Psoas muscle (tissue), 8 donors: ENCODE measurements around the gene PRKAG2. TPM values are rescaled to one million over a fixed set of nuclear protein-coding genes. Genes with fewer than 3 reads are reported as not detected.

Experiments used
- ATAC-seq, 4 donors: fragments of 200-7000 bp; cut with Tn5 transposase; one replicate each; pipeline ENCODE4 v1.9.1; 2020; ENCODE audit warnings: moderate library complexity in 3 of 4, mild to moderate bottlenecking in 2 of 4
- DNase-seq, 2 donors: peaks; one replicate each; pipeline ENCODE4 v3.0.0-alpha.2; 2020
- H3K27ac ChIP-seq: fragments of 200-600 bp; one replicate; pipeline ENCODE4 v1.8.0; 2022
- H3K27me3 ChIP-seq, 3 donors: fragments of 200-600 bp in 1 of 3; one replicate each; pipeline versions ENCODE4 v1.6.1 to v1.8.0; 2013 to 2022; ENCODE audit warnings: low read length in 2 of 3, mild to moderate bottlenecking in 2 of 3, moderate library complexity in 1 of 3; ENCODE audit not compliant: insufficient read depth in 3 of 3
- H3K36me3 ChIP-seq, 2 donors: fragments of 200-600 bp in 1 of 2; one replicate each; pipeline versions ENCODE4 v1.6.1 to v1.8.0; 2013 to 2022; ENCODE audit warnings: low read depth in 1 of 2, mild to moderate bottlenecking in 1 of 2, moderate library complexity in 1 of 2; ENCODE audit not compliant: insufficient read depth in 1 of 2
- H3K4me1 ChIP-seq: fragments of 200-600 bp; one replicate; pipeline ENCODE4 v1.8.0; 2022
- H3K4me3 ChIP-seq: fragments of 200-600 bp; one replicate; pipeline ENCODE4 v1.8.0; 2022; ENCODE audit warnings: mild to moderate bottlenecking
- H3K9me3 ChIP-seq: fragments of 200-600 bp; one replicate; pipeline ENCODE4 v1.8.0; 2022
- WGBS, 3 donors: extraction: QIAGEN DNeasy Blood & Tissue Kit; methylation state at CpG; one replicate each; pipeline versions ENCODE4 v1.1.6 to v1.1.7; 2013; 5-methylcytosine and 5-hydroxymethylcytosine counted together
- intact Hi-C, 2 donors: fragments of 100-400 bp; cut with DNase I; formaldehyde crosslinking; loops; one replicate each; pipeline versions ENCODE4 v1.11.0 to v1.14.2; 2022
- polyA plus RNA-seq, 3 donors: library from polyadenylated mRNA; stranded (reverse); fragments of 200-250 nt; gene quantifications; one replicate each; pipeline ENCODE4 v1.2.3, GENCODE V29; 2013
- total RNA-seq, 4 donors: library from RNA; stranded (reverse); fragmentation: NEBNext Ultra II Directional in 2 of 4; extraction: Animal tissue kit (Norgen Biotek cat#: 25700) in 2 of 4; gene quantifications; one replicate each; pipeline versions ENCODE4 v1.2.1 to v1.2.4, GENCODE V29; 2021 to 2023
- TF ChIP-seq, protein P1 (sequence below): fragments of 200-600 bp; IDR thresholded peaks from one replicate; pipeline ENCODE4 v1.8.0; 2022; ENCODE audit warnings: antibody characterized with exemption
- donor health status: healthy with polysubstance abuse.
- donor health status: DM: no; HTN: no; CAD: no; lungs with moderate emphysema.
- donor health status: Bipolar disorder and iron deficiency.
- donor health status: healthy.
- donor health status: DM: yes; HTN: yes; CAD: no.
- donor health status: DM: no; HTN: no; CAD: no.
- donor health status: DM: no; HTN: no; CAD: no.
- donor health status: DM: yes; HTN: yes; CAD: no.

PRKAG2 gene
- total and polyA plus RNA-seq, 7 donors = 9.3 to 143 (median 19.8) TPM

DNA sequence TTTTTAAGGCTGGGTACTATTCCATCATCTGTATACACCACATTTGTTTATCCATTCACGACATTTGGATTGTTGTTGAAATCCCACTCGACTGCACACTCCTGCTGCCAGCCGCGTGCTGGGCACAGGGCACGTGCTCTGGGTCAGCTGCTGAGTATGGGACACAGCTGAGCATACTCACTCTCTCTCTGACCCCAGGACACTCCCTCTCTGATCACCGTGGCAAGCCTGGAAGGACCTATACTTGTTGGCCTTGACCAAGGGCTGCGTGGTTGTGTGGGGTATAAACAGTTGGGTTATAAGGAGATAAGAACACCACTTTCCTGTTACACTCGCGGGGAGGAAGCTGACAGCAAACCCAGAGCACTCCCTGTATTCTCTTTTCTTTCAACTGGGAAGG is 204.2 kb downstream of the PRKAG2 start:
- intact Hi-C loops = no loop called here
- Histone ChIP-seq H3K27ac (no peak overlapping the region), H3K27me3 (no peaks in the 10 kb centered on the region), H3K4me3 (no peak overlapping the region), H3K4me1 (peaks cover 16% of the 10 kb centered on the region), H3K9me3 (no peaks in the 10 kb centered on the region), H3K36me3 (peaks cover 0 to 6% of the 10 kb centered on the region in 2 donors)
- TF ChIP-seq, protein P1, sequence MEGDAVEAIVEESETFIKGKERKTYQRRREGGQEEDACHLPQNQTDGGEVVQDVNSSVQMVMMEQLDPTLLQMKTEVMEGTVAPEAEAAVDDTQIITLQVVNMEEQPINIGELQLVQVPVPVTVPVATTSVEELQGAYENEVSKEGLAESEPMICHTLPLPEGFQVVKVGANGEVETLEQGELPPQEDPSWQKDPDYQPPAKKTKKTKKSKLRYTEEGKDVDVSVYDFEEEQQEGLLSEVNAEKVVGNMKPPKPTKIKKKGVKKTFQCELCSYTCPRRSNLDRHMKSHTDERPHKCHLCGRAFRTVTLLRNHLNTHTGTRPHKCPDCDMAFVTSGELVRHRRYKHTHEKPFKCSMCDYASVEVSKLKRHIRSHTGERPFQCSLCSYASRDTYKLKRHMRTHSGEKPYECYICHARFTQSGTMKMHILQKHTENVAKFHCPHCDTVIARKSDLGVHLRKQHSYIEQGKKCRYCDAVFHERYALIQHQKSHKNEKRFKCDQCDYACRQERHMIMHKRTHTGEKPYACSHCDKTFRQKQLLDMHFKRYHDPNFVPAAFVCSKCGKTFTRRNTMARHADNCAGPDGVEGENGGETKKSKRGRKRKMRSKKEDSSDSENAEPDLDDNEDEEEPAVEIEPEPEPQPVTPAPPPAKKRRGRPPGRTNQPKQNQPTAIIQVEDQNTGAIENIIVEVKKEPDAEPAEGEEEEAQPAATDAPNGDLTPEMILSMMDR = no peak
- ATAC-seq (no peak), DNase-seq (no peak)
- 51 to 66% (median 52%) methylated on average over 9 of the region's 9 CpGs for WGBS, 3 donors

DNA sequence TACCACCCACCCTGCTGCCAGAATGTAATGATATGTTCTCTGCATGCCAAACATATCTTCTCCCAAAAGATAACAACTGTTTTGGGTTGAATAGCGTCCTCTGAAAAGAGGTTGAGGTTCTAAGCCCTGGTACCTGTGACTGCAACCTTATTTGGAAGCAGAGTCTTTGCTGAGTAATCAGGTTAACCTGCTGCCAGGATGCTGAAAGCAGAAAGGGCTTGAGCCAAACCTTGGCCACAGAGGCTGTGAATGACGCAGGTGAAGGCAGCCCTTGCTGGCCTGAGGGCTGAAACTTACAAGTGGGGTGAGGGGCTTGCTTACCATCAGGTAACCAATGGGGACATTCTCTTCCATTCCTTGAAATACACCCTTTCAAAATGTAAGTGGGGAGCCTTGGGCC is 205.4 kb downstream of the PRKAG2 start:
- H3K4me3 ChIP-seq = no peak overlapping the region
- no peaks in the 10 kb centered on the region for H3K27me3 ChIP-seq
- no peak for DNase-seq
- intact Hi-C loops = no loop called here
- ATAC-seq = peak in 3 of 4 donors; percentile 21 to 78 (median 63)
- peaks cover 0 to 6% of the 10 kb centered on the region in 2 donors for H3K36me3 ChIP-seq
- 69 to 90% (median 76%) methylated on average over 2 of the region's 2 CpGs for WGBS, 3 donors
- no peak overlapping the region for H3K27ac ChIP-seq
- TF ChIP-seq, protein P1 = no peak
- peaks cover 8% of the 10 kb centered on the region for H3K4me1 ChIP-seq
- H3K9me3 ChIP-seq = no peaks in the 10 kb centered on the region

DNA sequence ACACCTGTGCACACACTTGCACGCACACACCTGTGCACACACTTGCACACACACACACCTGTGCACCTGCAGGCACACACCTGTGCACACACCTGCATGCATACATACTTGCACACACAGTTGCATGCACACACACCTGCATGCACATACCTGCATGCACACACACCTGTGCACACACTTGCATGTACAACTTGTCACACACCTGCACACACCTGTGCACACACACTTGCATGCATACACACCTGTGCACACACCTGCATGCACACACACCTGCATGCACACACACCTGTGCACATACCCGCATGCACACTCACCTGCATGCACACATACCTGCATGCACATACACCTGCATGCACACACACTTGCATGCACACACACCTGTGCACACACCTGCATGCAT is 207.2 kb downstream of the PRKAG2 start:
- WGBS, 3 donors = 79 to 100% (median 97%) methylated on average over 2 of the region's 2 CpGs
- Histone ChIP-seq H3K9me3 (no peaks in the 10 kb centered on the region), H3K27me3 (no peaks in the 10 kb centered on the region), H3K4me3 (no peak overlapping the region), H3K36me3 (peaks cover 0 to 10% of the 10 kb centered on the region in 2 donors), H3K4me1 (peaks cover 6% of the 10 kb centered on the region), H3K27ac (no peak overlapping the region)
- TF ChIP-seq, protein P1 = no peak
- intact Hi-C loops = no loop called here
- no peak for ATAC-seq
- DNase-seq = no peak

DNA sequence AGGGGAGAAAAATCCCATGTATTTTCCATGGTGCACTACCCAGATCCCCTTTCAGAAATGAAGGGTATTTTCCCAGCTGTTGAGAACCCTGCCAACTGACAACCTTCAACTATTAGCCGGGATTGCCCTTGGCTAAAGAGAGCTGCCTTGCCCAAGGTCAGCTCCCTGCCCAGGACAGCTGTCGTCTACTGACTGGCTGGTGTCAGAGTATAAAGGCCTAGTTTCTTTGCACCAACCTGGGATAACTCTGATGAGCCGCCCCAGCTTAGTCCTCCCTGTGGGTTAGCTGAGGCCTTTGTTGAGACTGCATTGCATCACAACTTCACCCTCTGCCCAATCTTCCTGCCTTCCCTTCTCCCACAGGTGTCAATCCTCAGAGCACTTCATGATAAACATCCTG is 210.0 kb downstream of the PRKAG2 start:
- H3K36me3 ChIP-seq = peaks cover 0 to 13% of the 10 kb centered on the region in 2 donors
- intact Hi-C loops = no loop called here
- DNase-seq (no peak), ATAC-seq (peak in 2 of 4 donors; percentile 32 to 34)
- no peaks in the 10 kb centered on the region for H3K9me3 ChIP-seq
- H3K27ac ChIP-seq = no peak overlapping the region
- no peaks in the 10 kb centered on the region for H3K27me3 ChIP-seq
- WGBS, 3 donors = 48 to 53% (median 49%) methylated on average over 3 of the region's 3 CpGs
- peaks cover 6% of the 10 kb centered on the region for H3K4me1 ChIP-seq
- TF ChIP-seq, protein P1 = no peak
- no peak overlapping the region for H3K4me3 ChIP-seq

DNA sequence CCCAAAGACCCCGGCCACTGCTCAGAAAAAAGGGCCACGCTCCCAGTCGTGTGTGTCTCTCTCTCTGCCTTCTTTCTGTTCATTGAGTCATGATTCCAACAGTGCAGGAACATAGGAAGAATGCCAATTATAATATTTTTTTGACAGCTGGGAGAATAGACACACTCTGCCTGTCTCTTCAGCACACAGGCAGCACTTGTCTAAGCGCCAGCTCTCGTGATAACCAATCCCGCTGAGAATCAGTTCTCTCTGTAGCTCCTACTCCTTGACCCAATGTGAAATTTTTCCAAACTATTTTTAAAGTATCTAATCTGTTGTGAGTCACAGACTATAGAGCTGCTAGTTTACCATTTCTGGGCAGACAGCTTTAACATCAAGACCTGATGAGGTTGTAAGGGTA is 211.5 kb downstream of the PRKAG2 start:
- DNase-seq (peak in 1 of 2 donors; percentile 48), ATAC-seq (peak in 2 of 4 donors; percentile 24 to 25)
- peaks cover 6% of the 10 kb centered on the region for H3K4me1 ChIP-seq
- H3K4me3 ChIP-seq = no peak overlapping the region
- peaks cover 0 to 13% of the 10 kb centered on the region in 2 donors for H3K36me3 ChIP-seq
- no peaks in the 10 kb centered on the region for H3K9me3 ChIP-seq
- intact Hi-C loops = no loop called here
- H3K27ac ChIP-seq = no peak overlapping the region
- WGBS, 3 donors = 38 to 52% (median 52%) methylated on average over 6 of the region's 6 CpGs
- no peaks in the 10 kb centered on the region for H3K27me3 ChIP-seq
- TF ChIP-seq, protein P1 = no peak
